ENCODE results near the gene SHC4. TPM values are rescaled to one million over a fixed set of nuclear protein-coding genes. Genes with fewer than 3 reads are reported as not detected.
A peak's percentile ranks its signal among the peaks of the same experiment; 100 is the strongest.

Gene SHC4
- total RNA-seq, 1 donor from 2014 or later = 7.2 TPM

DNA sequence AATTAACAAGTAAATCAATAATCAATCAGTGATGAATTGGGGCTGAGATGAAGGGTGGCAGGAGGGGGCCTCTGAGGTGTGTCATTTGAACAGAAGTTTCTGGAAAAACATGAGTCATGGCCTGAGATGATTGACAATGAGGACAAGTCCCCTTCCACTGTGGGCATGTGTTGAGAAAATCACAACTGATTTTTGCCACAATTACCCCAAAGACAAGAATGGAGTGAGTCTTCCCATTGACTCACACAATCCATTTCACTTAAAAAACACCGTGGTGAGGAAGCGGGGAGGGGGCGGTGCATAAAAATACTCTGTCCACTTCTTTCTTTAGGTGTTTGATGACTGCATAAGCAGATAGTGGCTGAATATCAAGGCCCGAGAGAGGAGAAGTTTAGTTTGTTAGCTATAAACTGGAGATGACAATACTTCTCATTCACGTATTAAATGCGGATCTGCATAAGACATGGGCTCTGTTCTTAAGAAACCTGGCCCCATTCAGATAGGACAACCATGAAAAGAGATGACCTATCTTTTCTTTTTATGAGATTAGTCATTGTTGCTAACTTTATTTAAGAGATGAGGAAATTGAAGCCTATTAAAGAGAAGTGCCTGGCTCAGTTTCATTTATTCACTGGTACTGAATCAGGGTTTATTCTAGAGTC lies 34.7 kb downstream of the SHC4 start:
- Histone ChIP-seq H3K4me3 (no peak overlapping the region), H3K27ac (peak overlapping the region; percentile 37 to 72), H3K4me1 (no peaks in the 10 kb centered on the region), H3K9me3 (no peaks in the 10 kb centered on the region), H3K36me3 (no peaks in the 10 kb centered on the region), H3K27me3 (no peaks in the 10 kb centered on the region)
- TF ChIP-seq, protein P1, sequence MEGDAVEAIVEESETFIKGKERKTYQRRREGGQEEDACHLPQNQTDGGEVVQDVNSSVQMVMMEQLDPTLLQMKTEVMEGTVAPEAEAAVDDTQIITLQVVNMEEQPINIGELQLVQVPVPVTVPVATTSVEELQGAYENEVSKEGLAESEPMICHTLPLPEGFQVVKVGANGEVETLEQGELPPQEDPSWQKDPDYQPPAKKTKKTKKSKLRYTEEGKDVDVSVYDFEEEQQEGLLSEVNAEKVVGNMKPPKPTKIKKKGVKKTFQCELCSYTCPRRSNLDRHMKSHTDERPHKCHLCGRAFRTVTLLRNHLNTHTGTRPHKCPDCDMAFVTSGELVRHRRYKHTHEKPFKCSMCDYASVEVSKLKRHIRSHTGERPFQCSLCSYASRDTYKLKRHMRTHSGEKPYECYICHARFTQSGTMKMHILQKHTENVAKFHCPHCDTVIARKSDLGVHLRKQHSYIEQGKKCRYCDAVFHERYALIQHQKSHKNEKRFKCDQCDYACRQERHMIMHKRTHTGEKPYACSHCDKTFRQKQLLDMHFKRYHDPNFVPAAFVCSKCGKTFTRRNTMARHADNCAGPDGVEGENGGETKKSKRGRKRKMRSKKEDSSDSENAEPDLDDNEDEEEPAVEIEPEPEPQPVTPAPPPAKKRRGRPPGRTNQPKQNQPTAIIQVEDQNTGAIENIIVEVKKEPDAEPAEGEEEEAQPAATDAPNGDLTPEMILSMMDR (IDR thresholded peaks at IDR 0.05) = no peak
- intact Hi-C loops (cut with DNase I) = no loop called here
- DNase-seq (ENCODE audit: low spot score in 2 of 2) = no peak

DNA sequence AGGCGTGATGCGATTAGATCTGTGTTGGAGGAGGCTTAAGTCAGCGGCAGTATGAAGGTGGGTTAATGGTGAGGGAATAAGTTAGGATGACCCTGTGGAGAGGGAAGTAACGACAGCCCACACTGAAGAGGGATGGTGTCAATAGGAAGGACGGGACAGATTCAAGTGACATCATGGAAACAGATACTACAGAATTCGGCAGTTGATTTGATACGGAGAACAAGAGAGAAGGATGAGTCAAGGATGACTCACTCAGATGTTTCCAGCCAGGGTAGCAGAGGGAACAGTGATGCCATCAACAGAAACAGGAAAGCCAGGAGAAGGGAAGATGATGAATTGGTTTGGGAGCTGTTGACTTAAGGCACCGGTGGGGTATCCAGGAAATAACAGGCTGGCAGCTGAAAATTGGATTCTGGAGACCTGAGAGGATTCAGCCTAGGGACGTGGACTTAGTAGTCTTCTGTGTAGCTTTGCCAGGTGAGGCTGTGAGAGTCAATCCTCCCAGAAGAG lies 38.0 kb downstream of the SHC4 start:
- Histone ChIP-seq H3K27me3 (no peaks in the 10 kb centered on the region), H3K27ac (peak overlapping the region in 1 of 2 donors; percentile 29), H3K4me3 (no peak overlapping the region), H3K9me3 (no peaks in the 10 kb centered on the region), H3K4me1 (no peaks in the 10 kb centered on the region), H3K36me3 (no peaks in the 10 kb centered on the region)
- intact Hi-C loops (cut with DNase I) = no loop called here
- no peak for DNase-seq (ENCODE audit: low spot score in 2 of 2)
- TF ChIP-seq, protein P1 (IDR thresholded peaks at IDR 0.05) = no peak

DNA sequence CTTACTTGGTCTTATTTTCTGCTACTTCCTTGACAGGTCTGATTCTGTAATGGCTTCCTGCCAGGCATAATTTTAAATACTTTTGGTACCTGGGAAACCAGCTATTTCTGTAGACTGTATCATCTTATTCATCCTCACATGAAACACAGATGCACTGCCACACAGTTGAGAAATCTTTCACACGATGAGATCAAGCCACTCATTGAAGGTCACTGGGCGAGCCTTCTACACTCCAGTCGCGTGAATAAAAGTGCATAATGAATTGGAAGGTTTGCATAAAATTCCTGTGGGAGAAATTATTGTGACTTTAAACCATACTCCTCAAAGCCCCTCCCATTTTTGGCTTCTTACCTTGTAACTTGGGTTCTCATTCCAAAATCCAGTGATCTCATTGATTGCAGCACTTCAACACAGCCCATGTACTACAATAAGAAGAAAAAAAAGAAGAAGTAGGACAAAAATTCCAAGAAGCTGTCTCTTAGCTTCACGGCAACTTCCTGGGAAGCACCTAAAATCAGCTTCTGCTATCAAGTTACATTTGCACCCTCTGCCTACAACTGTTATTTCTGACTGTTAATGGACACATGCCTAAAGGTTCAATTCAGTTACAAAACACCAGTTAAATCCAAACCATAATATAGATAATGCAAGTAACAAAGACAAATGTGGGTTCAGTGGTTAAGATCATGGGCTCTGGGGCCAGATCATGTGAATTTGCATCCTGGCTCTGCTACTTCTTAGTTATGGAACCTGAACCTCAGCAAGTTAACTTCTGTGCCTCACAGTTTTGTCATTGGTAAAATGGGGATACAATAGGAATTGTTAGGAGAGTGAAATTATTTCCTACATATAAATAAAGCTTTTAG lies 39.0 kb downstream of the SHC4 start:
- Histone ChIP-seq H3K36me3 (no peaks in the 10 kb centered on the region), H3K4me3 (no peak overlapping the region), H3K27me3 (no peaks in the 10 kb centered on the region), H3K27ac (no peak overlapping the region), H3K4me1 (no peaks in the 10 kb centered on the region), H3K9me3 (no peaks in the 10 kb centered on the region)
- DNase-seq (ENCODE audit: low spot score in 2 of 2) = no peak
- intact Hi-C loops (cut with DNase I) = no loop called here
- TF ChIP-seq, protein P1 (IDR thresholded peaks at IDR 0.05) = no peak

DNA sequence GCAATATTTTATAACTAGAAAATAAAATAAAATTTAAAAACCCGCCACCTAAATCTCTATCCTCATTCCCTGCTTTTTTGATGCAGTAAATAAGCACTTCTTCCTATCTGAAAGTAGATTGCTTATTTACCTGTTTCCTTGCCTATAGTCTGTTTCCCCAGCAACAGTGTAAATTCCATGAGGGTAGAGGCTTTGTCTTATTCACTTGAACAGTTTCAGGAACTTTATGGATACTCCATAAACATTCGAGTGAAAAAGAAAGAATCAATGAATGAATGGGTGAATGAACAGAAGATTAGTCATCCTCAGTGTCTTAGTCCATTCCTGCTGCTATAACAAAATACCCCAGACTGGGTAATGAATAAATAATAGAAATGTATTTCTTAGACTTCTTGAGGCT lies 41.7 kb downstream of the SHC4 start:
- intact Hi-C loops (cut with DNase I) = no loop called here
- H3K9me3 ChIP-seq = no peaks in the 10 kb centered on the region
- TF ChIP-seq, protein P1 (IDR thresholded peaks at IDR 0.05) = no peak
- no peaks in the 10 kb centered on the region for H3K36me3 ChIP-seq
- H3K27me3 ChIP-seq = no peaks in the 10 kb centered on the region
- DNase-seq (ENCODE audit: low spot score in 2 of 2) = no peak
- H3K4me3 ChIP-seq = no peak overlapping the region
- H3K27ac ChIP-seq = no peak overlapping the region
- H3K4me1 ChIP-seq = no peaks in the 10 kb centered on the region

DNA sequence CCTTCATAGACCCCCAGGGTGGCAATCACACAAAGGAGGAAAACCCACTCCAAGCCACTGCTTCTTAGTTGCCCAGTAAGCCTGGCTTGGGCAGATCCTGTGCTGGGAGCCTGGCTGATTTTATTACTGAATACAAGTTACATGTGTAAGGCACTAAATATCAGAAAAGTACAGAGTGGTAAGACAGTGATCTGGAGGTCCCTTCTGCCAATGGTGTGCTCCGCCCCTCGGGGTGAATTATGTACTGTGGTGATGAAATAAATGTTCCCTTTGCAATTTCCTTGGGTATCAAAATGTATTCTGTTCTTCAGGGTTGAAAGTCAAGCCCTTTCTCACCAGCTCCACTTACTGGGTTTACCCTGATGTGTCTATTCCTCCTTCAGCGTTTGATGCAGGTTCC lies 47.0 kb downstream of the SHC4 start:
- no peak for DNase-seq (ENCODE audit: low spot score in 2 of 2)
- TF ChIP-seq, protein P1 (IDR thresholded peaks at IDR 0.05) = no peak
- Histone ChIP-seq H3K9me3 (no peaks in the 10 kb centered on the region), H3K36me3 (no peaks in the 10 kb centered on the region), H3K27me3 (no peaks in the 10 kb centered on the region), H3K27ac (no peak overlapping the region), H3K4me3 (no peak overlapping the region), H3K4me1 (no peaks in the 10 kb centered on the region)
- intact Hi-C loops (cut with DNase I) = no loop called here

Measured in ascending aorta (tissue), 2 donors.